Activated naive CD4-positive, alpha-beta T cell treated with anti-CD3 and anti-CD28 coated beads, Interleukin-2, amount 50 U/mL, for 16 hours (primary cell): ENCODE results near the gene TJP3.
"Not testable (repeated sequence)": the region's sequence is repeated elsewhere in the genome, so short reads cannot be mapped to it uniquely, and the experiment has no call there.

Source experiments
- DNase-seq: peaks from one replicate; pipeline ENCODE4 v3.0.0-alpha.2; 2020

The TJP3 gene, protein sequence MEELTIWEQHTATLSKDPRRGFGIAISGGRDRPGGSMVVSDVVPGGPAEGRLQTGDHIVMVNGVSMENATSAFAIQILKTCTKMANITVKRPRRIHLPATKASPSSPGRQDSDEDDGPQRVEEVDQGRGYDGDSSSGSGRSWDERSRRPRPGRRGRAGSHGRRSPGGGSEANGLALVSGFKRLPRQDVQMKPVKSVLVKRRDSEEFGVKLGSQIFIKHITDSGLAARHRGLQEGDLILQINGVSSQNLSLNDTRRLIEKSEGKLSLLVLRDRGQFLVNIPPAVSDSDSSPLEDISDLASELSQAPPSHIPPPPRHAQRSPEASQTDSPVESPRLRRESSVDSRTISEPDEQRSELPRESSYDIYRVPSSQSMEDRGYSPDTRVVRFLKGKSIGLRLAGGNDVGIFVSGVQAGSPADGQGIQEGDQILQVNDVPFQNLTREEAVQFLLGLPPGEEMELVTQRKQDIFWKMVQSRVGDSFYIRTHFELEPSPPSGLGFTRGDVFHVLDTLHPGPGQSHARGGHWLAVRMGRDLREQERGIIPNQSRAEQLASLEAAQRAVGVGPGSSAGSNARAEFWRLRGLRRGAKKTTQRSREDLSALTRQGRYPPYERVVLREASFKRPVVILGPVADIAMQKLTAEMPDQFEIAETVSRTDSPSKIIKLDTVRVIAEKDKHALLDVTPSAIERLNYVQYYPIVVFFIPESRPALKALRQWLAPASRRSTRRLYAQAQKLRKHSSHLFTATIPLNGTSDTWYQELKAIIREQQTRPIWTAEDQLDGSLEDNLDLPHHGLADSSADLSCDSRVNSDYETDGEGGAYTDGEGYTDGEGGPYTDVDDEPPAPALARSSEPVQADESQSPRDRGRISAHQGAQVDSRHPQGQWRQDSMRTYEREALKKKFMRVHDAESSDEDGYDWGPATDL

DNA sequence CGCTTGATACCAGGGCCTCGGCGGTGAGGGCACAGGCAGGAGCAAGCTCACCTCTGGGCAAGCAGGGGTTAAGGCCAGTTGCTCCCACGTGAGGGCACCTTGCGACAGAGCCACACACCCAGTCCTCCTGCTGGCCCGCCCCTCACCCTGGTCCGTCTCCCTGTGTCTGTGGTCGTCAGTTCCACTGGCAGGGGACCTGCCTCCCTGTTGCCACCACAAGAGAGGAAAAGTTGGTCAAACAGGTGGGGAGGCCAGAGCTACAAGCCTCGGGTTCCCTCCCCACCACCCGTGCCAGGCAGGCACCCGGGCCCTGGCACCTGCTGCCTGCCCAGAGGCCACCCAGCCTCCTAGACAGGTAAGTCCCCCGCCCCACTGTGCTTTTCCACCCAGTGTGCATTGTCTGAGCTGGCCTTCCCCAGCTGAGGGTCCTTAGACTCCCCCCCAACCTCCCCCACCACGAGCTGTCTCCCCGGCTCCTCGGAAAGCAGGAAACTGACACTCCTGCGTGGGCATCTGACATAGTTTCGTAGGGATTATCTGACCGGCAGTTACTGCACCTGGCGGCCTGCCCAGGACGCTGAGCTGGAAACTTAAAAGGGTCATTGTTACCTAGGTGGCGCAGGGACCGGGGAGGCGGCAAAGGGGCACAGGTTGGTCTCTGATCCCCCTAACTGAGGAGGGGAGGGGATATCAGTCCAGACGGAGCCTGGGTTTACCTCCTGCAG is at the start of gene TJP3:
Gene TJP3, plus strand, starts transcription at position 178 of the 725 bp plus-strand sequence. CDS start 20,049 bp downstream, outside the sequence.
- no peak for DNase-seq

DNA sequence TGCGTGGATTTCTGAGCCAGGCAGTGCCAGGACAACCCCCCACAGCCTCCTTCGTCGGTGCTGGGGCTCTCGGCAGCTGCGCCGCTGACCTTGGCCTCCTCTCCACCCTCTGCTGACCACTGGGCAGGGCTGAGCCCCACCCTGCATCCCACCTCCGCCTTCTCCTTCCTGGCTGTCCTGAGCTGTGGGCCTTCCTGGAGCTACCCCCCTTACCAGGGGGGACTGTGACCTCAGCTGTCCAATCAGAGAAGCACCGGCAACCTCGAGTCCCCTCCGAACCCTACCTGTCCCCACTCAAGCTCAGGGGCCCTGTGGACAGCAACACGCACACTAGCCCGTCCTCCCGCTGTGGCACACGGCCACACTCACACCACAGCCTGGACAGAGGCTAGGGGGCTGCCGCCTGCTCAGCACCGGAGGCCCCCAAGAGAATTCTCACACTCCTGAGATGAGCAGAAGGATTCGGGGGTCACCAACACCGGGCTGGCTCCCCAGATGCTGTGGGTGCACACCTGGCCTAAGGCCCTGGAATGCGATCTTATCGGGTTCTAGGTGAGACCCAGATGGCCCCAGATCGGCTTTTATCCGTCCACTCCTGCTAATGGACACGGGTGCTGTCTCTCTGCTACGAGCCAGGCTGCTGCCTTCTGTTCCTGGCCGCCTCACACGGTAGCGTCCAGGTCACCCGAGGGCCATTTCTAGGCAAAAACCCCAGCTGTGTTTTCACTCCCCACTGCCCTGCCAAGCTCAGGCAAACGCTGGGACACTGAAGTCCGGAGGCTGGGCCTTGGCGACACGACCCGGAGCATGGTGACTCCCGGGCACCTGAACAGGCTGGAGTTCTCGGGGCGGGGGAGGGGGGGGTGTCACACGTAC is 49.1 kb upstream of the TJP3 start:
- no peak for DNase-seq

DNA sequence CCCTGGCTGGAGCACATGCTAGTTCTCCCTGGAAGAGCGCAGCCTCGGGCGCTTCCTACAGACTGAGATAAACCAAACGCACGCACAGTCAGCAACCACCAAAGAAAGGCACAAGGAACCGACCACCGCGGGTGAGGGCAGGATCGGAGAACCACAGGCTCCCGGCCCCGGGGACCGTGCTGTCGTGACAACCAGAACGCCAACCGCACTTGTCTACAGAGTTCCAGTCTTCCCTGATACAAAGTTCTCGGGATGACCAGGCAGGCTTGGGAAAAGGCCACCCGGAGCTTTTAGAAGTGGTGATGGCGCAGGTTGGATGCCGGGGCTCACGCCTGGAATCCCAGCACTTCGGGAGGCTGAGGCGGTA is 48.5 kb upstream of the TJP3 start:
- DNase-seq, result no peak

DNA sequence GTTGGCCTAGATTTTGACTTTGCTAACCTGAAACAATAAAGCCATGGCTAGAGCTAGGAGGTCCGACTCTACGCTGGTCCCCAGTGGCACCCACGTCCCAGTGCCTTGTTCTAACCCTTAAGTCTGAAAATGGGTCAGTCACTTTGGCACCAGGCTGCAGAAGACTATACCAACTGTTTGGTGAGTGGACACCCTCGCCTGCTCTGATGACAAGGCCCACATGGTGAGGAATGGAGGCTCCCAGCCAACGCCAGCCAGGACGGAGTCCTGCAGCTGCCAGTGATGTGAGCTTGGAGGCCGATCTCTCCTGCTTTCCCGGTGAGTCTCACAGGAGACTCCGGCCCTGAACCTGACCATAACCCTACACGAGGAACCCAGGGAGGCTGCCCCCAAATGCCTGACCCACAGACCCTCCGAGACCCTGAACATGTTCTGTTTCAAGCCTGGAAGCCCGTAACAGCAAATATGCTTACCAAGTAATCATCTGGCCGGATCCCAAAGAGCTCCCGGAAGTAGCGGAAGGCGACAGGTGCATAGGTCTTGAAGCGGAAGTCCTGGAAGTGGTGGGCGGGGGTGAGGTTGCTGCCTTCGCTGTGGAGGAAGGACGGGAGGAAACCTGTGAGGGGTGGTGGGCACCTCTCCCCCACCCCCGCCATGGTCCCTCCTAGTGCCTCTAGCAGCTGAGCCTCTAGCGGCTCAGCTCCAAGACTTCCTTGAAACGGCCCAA is 47.5 kb upstream of the TJP3 start:
- DNase-seq, result no peak

DNA sequence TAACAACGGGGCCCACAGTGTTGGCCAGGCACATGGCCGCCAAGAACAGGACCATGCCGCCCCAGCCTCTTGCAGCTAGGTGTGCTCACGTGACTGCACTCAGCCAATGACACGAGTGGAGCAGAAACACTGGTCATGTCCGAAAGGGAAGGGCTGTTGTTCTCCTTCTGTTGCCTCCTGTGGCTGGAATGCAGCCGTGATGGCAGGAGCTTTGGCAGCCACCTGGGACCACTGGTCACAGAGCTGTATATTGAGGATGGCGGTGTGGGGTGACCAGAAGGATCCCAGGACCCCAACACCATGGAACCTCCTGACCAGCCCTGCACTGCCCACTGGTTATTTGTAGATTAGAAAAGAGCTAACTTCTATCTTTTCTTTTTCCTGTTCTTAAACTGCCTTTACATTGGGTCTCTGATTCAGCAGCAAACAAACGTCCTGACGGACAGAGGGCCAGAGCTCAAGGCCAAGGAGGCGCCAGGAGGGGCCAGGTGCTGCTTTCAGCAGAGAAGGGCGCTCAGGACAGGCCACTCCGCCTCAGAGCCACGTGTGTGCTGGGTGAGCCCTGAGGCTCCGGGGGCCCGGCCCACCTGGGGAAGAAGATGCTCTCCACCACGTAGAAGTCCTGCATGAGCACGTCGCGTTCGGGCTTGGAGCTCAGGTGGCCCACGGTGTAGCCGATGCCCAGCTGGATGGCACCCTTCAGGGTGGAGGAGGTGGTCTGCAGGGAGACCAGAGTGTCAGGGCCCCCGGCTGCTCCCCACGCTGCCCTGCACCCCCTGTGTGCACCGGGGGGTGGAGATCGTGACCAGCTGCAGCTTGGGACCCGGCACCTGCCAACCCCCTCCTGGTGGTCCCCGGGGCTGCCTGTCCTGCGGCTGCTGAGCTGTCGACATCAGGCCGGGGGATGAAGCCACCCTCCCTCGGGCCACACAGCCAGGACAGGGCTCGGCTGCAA is 46.6 kb upstream of the TJP3 start:
- DNase-seq, result no peak

DNA sequence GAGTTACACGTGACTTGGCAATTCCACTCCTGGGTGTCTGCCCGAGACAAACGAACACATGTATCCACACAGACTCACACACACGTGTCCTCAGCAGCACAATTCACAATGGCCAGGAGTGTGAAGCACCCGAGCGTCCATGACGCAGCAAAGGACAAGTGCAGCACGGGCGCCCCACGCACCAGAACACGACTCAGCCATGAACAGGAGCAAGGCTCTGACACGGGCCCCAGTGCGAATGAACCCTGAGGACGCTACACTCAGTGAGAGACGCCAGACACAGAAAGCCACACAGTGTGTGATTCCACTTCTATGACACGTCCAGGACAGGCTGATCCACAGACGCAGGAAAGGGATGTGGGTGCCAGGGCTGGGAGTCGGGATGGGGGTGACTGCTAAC is 44.3 kb upstream of the TJP3 start:
- DNase-seq, result no peak

DNA sequence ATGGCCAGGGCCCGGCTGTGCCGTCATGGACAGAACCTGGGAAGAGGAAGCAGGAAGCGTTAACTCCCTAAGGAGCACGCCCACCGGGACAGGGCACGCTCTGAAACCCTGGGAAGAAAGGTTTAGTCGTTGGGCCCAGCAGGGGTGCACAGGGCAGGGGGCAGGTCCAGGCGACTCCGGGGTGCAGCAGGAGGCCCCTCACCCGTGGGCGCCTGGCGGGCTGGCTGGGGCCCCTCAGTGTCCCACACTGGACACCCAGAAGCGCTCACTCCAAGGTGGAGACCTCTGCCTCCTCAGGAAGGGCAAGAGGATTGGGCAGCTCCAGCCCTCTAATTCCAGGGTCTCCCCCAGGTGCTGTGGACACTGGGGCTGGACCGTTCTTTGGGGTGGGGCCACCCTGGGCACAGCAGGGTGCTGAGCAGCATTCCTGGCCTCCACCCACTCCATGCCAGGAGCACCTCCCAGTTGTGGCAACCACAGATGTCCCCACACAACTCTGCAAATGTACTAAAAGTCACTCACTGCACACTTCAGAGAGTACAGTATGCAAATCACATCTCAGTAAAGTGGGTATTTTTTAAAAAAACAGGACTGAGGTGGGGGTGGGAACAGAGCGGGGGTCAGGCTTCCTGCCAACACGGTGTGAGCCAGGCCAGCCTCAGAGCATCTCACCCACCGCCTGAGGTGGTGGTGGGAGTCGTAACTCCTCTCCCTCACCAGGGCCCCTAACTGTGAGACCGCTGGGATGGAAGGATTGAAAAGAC is 43.1 kb upstream of the TJP3 start:
- no peak for DNase-seq

DNA sequence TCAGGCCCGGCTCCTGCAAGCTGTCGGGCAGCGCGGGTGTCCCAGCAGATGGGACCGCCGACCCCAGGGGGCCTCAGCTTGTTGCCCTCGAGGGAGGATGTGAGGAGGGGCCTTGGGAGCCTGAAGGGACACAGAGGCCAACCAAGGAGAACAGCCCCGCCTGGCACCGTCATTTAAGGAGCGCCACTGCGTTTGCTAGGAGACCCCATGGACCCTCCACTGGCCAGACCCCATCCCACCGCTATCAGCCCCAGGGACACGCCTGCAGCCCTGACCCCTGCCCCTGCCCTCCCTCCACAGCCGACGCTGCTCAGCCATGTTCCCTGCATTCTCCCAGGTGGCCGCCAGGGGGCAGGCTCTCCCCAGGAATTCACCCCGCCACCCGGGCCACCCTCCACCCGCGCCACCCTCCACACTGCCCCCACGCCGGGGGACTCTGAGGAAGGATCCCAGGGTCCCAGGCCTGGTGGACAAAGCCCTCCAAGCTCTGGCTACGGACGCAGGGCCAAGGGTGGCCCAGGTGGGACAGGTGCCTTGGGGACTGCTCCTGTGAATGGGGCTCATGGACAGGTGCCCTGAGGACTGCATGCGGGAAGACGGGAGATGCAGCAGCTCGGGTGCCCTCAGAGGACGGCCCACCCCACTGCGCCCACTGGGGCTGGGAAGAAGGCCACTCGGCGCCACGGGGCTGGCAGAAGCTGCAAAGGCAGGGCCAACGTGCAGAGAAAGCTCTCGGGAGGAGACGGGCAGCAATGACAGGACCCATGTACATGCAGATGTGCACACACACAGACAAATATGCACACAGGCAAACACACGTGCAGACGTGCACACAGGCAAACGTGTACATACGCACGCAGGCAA is 42.3 kb upstream of the TJP3 start:
- peak; percentile 73 for DNase-seq

DNA sequence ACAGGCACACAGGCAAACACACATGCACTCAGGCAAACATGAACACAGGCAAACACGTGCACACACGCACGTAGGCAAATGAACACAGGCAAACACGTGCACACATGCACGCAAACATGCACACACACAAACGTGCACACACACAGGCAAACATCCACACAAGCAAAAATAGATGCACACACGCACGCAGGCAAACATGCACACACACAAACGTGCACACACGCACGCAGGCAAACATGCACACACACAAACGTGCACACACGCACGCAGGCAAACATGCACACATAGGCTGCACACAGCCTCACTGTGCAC is 41.7 kb upstream of the TJP3 start:
- DNase-seq, result not testable (repeated sequence)

DNA sequence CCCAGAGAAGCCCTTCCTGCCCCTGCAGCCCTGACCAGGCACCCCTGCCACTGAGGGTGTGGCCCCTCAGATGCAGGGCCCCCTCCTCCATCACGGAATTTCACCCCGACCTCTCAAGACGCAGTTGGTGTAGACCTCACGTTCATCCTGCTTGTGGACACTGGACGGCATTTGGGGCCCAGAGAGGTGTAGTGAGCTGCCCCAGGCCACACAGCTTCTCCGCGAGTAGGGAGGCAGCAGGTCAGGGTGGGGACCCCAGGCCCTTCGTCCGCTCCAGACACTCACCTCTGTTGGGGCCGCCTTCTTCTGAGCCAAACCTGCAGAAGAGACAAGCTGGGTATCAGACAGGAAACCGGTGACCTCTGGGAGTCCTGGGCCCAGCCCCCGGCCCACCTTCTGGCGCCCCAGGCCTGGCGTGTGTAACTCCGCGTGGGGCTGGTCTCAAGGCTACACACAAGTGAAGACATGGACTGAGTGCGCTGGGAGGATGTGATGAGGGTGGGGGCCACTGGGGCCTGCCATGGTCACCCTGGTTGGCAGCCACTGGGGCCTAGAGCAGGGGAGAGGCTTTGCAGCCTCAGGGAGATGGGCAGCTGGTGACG is 41.0 kb upstream of the TJP3 start:
- no peak for DNase-seq

DNA sequence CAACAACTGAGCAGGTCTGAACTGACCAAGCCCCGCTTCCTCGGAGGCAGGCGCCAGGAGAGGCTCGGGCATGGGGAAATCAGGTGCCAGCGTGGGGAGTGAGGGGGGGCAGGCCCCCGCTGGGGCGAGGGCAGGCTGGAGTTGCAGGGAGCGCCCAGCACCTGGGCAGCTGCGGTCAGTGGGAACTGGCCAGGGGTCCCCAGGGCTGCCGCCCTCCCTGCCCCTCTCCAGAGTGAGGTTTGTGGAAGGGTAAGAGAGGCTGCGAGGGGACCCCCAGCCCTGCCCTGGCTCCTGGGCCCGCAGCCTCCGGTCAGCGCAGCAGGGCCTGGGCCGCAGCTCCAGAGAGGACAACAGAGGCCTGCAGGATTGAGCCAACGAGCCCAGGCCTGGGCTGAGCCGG is 40.4 kb upstream of the TJP3 start:
- no peak for DNase-seq

DNA sequence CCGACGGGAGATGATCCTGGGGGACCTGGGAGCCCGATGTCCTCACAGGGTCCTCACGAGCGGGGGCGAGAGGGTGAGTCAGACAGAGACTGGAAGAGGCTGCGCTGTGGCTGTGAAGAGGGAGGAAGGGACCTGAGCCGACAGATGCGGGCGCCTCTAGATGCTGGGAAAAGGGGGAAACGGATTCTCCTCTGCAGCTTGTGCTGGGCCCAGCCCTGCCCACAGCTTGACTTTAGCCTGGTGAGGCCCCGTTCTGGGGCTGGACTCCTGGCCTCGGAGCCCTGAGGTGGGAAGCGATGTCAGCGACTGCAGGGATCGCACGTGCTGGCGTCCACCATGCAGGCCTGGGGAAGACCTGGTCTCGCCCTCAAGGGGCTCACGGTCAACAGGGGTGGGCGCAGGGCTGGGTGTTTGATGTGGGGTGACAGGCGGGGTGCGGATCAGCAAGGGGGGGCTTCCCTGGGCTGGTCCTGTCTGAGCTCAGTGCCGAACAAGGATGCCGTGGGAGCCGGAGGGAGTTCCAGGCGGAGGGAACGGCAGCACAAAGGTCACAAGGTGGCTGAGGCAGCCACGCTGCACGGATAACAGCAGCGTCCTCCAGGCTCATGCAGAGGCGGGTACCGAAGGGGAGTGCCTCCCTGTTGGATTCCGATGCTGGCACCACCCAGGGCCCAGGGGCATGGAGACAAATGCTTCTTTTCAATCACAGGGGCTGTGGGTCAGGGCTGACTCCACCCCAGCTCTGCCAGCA is 39.7 kb upstream of the TJP3 start:
- DNase-seq, result no peak

DNA sequence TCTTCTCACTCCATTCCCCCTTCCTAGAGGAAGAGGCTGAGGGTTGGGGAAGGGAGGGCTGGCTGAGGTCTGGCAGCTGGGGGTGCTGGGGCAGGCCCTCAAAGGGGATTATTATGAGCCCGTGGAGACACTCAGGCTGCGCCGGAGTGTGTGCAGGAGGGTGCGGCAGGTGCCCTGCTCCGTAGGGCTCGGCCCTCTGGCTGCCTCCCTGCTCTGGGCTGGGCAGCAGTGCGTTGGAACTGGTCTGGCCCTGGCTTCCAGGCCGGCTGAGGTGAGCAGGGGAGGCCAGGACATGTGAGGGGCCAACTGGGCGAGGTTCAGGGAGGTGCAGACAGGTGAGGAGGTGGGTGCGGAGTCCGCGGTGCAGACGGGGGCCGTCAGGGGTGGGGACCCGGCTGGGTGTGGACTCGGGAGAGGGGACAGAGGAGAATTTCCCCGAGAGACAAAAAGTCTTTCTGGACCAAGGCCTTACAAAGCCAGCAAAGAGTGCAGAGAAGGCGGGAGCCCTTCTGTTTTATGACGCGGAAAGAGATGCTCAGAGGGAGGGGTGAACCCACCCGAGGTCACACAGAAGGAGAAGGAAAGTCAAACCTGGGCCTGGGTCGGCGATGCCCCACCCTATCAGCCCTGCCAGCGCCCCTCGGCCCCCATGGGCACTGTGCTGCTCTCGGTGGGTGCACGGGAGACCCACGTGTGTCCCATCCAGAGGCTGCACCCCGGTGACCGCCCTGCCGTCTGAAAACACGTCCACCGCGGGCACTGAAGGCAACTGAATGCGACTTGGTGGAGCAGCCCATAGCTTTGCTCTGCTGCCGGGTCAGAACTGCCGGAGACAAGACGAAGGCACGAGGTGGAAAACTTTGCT is 38.9 kb upstream of the TJP3 start:
- DNase-seq, result no peak

DNA sequence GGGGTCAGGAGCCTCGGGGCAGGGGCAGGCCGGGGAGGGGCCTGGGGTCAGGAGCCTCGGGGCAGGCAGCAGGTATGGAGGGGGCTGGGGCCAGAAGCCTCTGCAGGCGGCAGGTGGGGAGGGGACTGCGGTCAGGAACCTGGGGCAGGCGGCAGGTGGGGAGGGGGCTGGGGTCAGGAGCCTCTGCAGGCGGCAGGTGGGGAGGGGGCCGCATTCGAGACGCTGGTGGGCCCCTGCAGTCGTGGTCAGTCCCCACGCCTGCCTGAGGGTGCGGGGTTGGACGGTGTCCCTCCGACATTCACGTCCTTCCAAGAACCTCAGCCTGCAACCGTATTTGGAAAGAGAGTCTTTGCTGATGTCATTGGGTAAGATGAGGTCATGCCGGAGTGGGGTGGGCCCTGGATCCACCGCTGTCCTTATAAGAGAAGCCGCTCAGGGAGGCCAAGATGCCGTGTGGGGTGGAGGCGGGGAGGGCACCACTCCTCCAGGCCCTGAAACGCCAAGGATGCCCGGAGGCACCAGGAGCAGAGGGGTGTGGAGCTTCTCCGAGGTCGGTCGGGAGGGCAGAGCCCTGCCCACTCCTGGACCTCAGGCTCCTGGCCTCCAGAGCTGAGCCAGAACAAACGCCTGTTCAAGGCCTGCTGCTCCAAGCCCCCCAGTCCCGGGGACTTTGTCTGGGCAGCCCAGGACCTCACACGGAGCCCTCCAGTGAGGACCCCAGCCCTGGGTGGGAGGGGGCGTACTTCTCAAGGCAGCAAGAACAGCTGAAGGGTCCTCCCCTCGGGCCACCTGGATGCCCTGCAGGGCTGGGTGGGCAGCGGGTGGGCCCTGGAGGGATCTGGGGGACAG is 38.0 kb upstream of the TJP3 start:
- DNase-seq, result no peak
